IPS-20b (cell line): ENCODE data around the gene MID2.

Experiments
- H3K27ac ChIP-seq: one replicate; pipeline ENCODE4 v1.5.1; 2013; ENCODE audit warnings: low read length
- H3K27me3 ChIP-seq: 2 replicates; pipeline ENCODE4 v1.6.1; 2013; ENCODE audit warnings: mild to moderate bottlenecking, low read length, inconsistent platforms; ENCODE audit not compliant: insufficient read depth
- H3K36me3 ChIP-seq: 2 replicates; pipeline ENCODE4 v1.6.1; 2013; ENCODE audit warnings: low read depth, mild to moderate bottlenecking, inconsistent platforms, low read length, moderate library complexity; ENCODE audit not compliant: insufficient read depth
- H3K4me1 ChIP-seq: 2 replicates; pipeline ENCODE4 v1.6.1; 2013; ENCODE audit warnings: mild to moderate bottlenecking, control low read depth, inconsistent platforms, low read length, moderate library complexity; ENCODE audit not compliant: insufficient read depth
- H3K4me3 ChIP-seq: 2 replicates; pipeline ENCODE4 v1.5.1; 2013; ENCODE audit warnings: mild to moderate bottlenecking, low read length, inconsistent platforms
- H3K9ac ChIP-seq: 2 replicates; pipeline ENCODE4 v1.6.1; 2013; ENCODE audit warnings: low read depth, mild to moderate bottlenecking, inconsistent platforms, low read length, moderate library complexity
- H3K9me3 ChIP-seq: 2 replicates; pipeline ENCODE4 v1.6.1; 2013; ENCODE audit warnings: mild to moderate bottlenecking, low read depth, low read length, inconsistent platforms; ENCODE audit not compliant: insufficient read depth

MID2 gene

DNA sequence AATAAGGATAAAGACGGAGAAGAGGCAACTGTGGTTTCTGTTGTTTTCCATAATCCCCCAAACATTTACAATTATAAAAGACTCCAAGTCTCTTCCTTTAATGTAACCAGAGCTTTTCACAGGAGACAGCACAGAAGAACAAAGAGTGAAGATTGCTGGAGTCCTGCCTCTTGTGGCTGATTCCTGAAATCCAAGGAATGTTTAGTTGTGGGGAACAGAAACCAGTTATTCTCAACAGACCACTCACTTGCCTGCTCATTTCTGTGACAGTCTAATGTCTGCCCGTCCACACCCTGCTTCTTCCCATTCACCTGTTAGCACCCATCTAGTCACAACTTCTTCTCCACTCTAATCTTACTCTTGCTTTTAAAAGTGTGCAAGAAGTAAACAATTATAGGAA is 144.4 kb downstream of the MID2 start:
- H3K4me1 ChIP-seq, result peaks cover 8% of the 10 kb centered on the region; the same call in 1 of the 2 replicates
- peak overlapping the region; percentile 13; the same call in 1 of the 2 replicates for H3K4me3 ChIP-seq
- no peaks in the 10 kb centered on the region for H3K27me3 ChIP-seq
- peaks cover 11% of the 10 kb centered on the region; the same call in 1 of the 2 replicates for H3K36me3 ChIP-seq
- no peak overlapping the region for H3K27ac ChIP-seq
- no peak overlapping the region for H3K9ac ChIP-seq
- H3K9me3 ChIP-seq, result no peaks in the 10 kb centered on the region

GRCh38 chrX:107971636-107972035 is 146.0 kb downstream of the MID2 start:
- no peaks in the 10 kb centered on the region for H3K27me3 ChIP-seq
- H3K9me3 ChIP-seq, result no peaks in the 10 kb centered on the region
- peaks cover 19% of the 10 kb centered on the region; the same call in 1 of the 2 replicates for H3K36me3 ChIP-seq
- no peak overlapping the region for H3K27ac ChIP-seq
- H3K9ac ChIP-seq, result no peak overlapping the region
- no peak overlapping the region for H3K4me3 ChIP-seq
- H3K4me1 ChIP-seq, result peaks cover 8% of the 10 kb centered on the region; the same call in 1 of the 2 replicates
